GM12892 (cell line): ENCODE data around the gene RNASE11.

ENCODE experiments used
- POLR2A ChIP-seq: IDR thresholded peaks from 2 replicates; pipeline ENCODE4 v1.6.1; 2011; ENCODE audit warnings: low read depth, low read length, control low read depth
- POLR2AphosphoS5 ChIP-seq: IDR thresholded peaks from 2 replicates; pipeline ENCODE4 v1.6.1; 2011; ENCODE audit warnings: low read depth, low read length, control low read depth

DNA sequence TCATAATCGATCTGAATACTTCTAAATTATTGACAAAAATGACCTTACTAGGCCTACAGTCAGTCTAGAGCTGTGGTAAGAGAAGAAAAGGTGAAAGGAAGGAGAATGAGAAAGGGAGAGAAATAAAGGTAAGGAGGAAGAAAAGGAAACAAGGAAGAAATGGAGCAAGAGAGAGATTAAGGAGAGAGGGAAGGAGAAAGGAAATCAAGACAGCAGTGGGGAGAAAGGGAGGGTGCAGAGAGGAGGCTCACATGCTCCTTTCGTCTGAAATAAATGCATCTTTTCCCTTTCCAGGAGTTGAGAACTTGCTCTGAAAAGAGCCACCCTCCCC, 30.6 kb downstream of the RNASE11 start:
- no peak for TF ChIP-seq POLR2AphosphoS5
- no peak for TF ChIP-seq POLR2A
